Measurements from ENCODE around the gene ZNRF4. TPM values are rescaled to one million over a fixed set of nuclear protein-coding genes. Genes with fewer than 3 reads are reported as not detected.
"Not testable (repeated sequence)": the region's sequence is repeated elsewhere in the genome, so short reads cannot be mapped to it uniquely, and the experiment has no call there.

ZNRF4 gene
- not detected for total RNA-seq

- ChIA-PET CTCF (no interaction called here), POLR2A (no interaction called here)
These were observed at the start of gene ZNRF4 for GRCh38 chr19:5455367-5456129. TSS of gene ZNRF4 (plus strand) at chr19:5455417. CDS start at chr19:5455492, 75 bp downstream.

GRCh38 chr19:5406198-5406597, 49.0 kb upstream of the ZNRF4 start:
- CTCF ChIA-PET, POLR2A ChIA-PET: not testable (repeated sequence)

GRCh38 chr19:5406816-5407215, 48.4 kb upstream of the ZNRF4 start:
- CTCF ChIA-PET = no interaction called here
- POLR2A ChIA-PET = no interaction called here

- CTCF ChIA-PET = no interaction called here
- POLR2A ChIA-PET = no interaction called here
These were observed 47.9 kb upstream of the ZNRF4 start for GRCh38 chr19:5407356-5407755.

- ChIA-PET CTCF (no interaction called here), POLR2A (no interaction called here)
These were observed 37.5 kb upstream of the ZNRF4 start for GRCh38 chr19:5417495-5418436.

GRCh38 chr19:5418677-5419076, 36.5 kb upstream of the ZNRF4 start:
- POLR2A ChIA-PET = no interaction called here
- CTCF ChIA-PET = no interaction called here

GRCh38 chr19:5420953-5421352, 34.3 kb upstream of the ZNRF4 start:
- ChIA-PET POLR2A (no interaction called here), CTCF (interaction anchor here (0.5 kb wide), 1 partner anchor 135 kb away, joined by 3 read pairs; no protein-coding TSS in a partner anchor)

GRCh38 chr19:5423567-5424125, 31.6 kb upstream of the ZNRF4 start:
- CTCF ChIA-PET = no interaction called here
- POLR2A ChIA-PET = no interaction called here

- CTCF ChIA-PET = no interaction called here
- POLR2A ChIA-PET = no interaction called here
These were observed 30.8 kb upstream of the ZNRF4 start for GRCh38 chr19:5424192-5424973.

GRCh38 chr19:5425260-5425659, 30.0 kb upstream of the ZNRF4 start:
- CTCF ChIA-PET = no interaction called here

GRCh38 chr19:5430237-5430636, 25.0 kb upstream of the ZNRF4 start:
- CTCF ChIA-PET = no interaction called here
- POLR2A ChIA-PET = no interaction called here

More at GRCh38 chr19:5425260-5425659, 30.0 kb upstream of the ZNRF4 start:
- POLR2A ChIA-PET = no interaction called here

GRCh38 chr19:5432687-5433086, 22.5 kb upstream of the ZNRF4 start:
- POLR2A ChIA-PET = no interaction called here
- CTCF ChIA-PET = no interaction called here

- CTCF ChIA-PET = no interaction called here
- POLR2A ChIA-PET = no interaction called here
These were observed 20.8 kb upstream of the ZNRF4 start for GRCh38 chr19:5434351-5434917.

- CTCF ChIA-PET = no interaction called here
- POLR2A ChIA-PET = no interaction called here
These were observed 20.1 kb upstream of the ZNRF4 start for GRCh38 chr19:5434970-5435641.

- ChIA-PET POLR2A (no interaction called here), CTCF (no interaction called here)
These were observed 19.6 kb upstream of the ZNRF4 start for GRCh38 chr19:5435642-5436017.

- ChIA-PET POLR2A (no interaction called here), CTCF (no interaction called here)
These were observed 18.9 kb upstream of the ZNRF4 start for GRCh38 chr19:5436106-5436947.

- CTCF ChIA-PET = no interaction called here
- POLR2A ChIA-PET = no interaction called here
These were observed 18.3 kb upstream of the ZNRF4 start for GRCh38 chr19:5436948-5437306.

GRCh38 chr19:5438756-5439155, 16.5 kb upstream of the ZNRF4 start:
- CTCF ChIA-PET = interaction anchor here (0.7 kb wide), 1 partner anchor 10 kb away, joined by 3 read pairs; no protein-coding TSS in a partner anchor
- POLR2A ChIA-PET = not testable (repeated sequence)

GRCh38 chr19:5439452-5439851, 15.8 kb upstream of the ZNRF4 start:
- CTCF ChIA-PET = no interaction called here
- POLR2A ChIA-PET = no interaction called here
